Measurements from ENCODE around the gene CENPX. TPM values are rescaled to one million over a fixed set of nuclear protein-coding genes. Genes with fewer than 3 reads are reported as not detected.
A peak's percentile ranks its signal among the peaks of the same experiment; 100 is the strongest.
"Not testable (repeated sequence)": the region's sequence is repeated elsewhere in the genome, so short reads cannot be mapped to it uniquely, and the experiment has no call there.

Gene CENPX
- polyA plus RNA-seq, 3 donors, result 38.7 to 51.4 (median 48.5) TPM

DNA sequence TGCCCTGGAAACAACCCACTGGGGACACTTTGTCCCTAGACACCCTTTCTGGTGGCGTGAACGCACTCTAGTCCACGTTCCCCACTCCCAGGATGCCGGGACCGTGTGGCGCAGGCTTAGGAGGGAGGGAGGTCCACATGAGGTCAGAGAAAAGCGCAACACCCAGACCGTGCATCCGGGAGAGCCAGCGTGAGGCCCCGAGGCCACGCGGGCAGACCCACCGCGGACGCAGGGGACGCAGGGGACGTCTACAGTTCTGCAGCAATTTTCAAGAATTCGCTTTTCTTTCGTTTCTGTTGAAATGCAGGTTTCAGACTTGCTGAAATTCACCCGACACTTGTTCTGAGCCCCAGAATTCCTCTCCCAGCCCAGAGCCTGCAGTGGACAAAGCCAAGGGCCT is 24.2 kb upstream of the CENPX start:
- DNase-seq, result no peak

DNA sequence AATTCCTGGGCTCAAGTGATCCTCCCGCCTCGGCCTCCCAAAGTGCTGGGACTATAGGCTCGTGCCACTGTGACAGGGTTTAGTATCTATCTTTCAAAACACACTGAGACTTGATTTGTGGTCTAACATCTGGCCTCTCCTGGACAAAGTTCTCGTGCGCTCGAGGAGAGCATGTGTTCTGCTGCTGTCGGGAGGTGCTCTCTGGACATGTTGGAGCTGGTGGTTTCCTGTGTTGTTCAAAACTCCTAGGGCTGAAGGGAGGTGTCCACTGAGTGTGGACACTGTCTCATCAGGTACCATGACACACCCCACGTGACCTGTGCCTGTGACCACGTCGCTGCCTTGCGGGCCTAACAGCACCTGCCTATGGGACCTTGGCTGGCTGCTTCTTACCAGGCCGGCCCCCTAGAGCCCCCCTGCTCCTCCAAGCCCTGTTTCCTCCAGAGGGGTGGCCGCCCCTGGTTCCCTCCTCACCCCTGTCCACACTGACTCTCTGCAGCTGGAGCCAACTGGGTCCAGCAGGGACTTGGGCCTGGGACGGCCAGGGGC is 23.3 kb upstream of the CENPX start:
- no peak for DNase-seq

DNA sequence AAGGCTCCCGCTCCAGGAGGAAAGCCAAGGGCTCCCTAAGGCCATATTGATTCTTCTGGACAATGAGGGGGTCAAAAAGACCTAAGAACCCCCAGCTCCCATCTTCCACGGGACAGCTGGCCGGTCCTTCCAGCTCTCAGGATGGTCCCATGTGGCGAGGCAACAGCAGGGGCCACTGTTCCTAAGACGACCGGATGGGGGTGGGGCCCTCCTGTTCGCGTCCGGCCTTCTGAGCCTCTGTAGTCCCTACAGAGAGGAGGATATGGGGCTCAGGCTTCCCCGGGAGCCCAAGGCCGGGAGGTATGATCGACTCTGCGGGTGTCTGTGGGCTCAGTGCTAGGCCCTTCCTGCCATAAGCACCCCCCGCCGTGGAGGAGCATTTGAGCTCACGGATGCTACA is 20.8 kb upstream of the CENPX start:
- no peak for DNase-seq

DNA sequence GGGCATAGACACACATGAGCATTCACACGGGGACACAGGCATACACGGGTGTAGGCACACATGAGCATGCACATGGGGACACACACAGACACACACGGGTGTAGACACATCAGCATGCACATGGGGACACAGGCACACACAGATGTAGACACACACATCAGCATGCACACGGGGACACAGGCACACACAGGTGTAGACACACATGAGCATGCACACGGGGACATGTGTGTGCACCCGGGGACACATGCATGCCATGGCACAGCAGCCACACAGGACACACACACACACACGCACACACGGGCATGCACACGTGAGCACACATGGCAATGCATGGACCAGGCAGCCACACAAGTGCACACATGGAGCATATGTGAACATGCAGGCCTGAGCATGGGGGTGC is 20.0 kb upstream of the CENPX start:
- DNase-seq, result no peak

DNA sequence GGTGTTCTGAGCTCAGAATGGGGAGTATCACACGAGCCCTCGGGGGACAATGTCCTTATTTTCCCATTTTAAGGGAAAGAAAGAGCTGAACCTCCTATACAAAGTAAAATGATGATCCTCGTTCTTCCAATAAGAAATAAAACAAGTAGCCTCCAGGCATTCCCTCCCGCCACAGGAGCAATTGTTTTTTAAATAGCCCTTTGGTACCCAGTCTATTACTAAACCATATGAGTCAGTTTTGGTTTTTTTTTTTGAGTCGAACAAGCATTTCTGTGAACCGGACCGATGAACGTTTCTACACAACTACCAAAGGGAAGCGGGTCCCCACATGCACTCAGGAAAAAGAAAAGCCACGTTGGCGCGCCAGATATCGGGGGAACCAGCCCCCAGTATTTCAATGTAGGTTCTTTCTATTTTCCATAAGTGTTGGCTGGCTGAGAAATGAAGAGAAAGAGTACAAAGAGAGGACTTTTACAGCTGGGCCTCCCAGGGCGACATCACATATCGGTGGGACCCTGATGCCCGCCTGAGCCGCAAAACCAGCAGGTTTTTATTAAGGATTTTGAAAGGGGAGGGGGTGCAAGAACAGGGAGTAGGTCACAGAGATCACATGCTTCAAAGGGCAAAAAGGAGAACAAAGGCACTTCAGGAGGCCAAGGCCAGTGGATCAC is 18.6 kb upstream of the CENPX start:
- DNase-seq, result no peak

DNA sequence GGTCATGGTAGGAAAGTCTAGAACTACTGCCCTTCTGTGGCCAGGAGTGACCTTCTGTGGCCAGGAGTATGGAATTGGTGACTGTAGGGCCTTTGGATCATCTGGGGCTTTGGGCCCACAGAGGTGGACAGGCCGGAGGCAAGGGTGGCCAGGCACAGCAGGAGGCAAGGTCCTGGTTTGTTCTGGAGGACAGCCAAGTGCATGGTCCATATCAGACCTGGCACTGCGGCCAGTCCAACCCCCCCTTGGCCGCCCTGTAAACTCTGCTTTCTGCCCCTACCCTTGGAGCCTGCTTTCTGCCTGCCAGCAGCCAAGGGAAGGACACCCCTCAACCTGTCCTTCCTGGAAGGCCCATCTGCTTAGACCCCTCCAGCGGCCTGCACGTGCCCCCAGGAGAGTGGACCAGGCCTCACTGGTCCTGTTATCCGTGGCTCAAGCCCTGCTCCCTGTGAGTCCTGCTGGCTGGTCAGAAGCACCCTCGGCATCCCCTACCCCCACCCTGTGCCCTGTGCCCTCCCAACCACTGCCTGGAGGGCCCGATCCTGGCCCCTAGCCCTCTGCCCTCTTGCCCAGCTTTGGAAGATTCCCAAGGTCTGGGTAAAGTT is 17.1 kb upstream of the CENPX start:
- DNase-seq, result no peak

DNA sequence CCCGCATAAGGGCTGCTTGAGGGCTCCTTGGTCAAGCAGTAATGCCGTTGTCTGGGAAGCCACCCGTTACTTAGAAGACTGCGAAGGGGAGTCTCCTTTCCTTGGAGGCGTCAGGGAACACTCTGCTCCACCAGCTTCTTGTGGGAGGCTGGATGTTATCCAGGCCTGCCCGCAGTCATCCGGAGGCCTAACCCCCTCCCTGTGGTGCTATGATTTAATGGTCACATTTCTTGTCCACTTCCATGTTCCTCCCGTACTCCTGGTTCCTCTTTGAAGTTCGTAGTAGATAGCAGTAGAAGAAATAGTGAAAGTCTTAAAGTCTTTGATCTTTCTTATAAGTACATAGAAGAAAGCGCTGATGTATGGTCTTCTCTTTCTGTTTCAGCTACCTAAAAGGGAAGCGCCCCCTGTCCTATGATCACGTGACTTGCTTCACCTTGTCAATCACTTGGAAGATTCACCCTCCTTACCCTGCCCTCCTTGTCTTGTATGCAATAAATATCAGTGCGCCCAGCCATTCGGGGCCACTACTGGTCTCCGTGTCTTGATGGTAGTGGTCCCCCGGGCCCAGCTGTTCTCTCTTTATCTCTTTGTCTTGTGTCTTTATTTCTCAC is 16.2 kb upstream of the CENPX start:
- not testable (repeated sequence) for DNase-seq

DNA sequence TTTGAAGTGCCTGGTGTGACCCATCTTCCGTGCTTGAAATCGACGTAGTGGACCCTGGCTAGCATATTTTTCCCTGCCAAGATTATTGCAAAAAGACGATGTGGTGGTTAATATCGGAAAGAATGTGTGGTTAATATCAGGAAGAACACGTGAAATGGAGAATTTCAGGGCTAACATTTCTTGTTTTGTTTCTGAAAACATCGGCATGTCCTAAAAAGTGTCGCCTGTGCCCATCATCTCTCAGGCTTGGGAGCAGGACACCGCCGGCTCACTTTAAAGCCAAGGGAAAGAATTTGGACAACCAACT is 15.2 kb upstream of the CENPX start:
- DNase-seq, result no peak

DNA sequence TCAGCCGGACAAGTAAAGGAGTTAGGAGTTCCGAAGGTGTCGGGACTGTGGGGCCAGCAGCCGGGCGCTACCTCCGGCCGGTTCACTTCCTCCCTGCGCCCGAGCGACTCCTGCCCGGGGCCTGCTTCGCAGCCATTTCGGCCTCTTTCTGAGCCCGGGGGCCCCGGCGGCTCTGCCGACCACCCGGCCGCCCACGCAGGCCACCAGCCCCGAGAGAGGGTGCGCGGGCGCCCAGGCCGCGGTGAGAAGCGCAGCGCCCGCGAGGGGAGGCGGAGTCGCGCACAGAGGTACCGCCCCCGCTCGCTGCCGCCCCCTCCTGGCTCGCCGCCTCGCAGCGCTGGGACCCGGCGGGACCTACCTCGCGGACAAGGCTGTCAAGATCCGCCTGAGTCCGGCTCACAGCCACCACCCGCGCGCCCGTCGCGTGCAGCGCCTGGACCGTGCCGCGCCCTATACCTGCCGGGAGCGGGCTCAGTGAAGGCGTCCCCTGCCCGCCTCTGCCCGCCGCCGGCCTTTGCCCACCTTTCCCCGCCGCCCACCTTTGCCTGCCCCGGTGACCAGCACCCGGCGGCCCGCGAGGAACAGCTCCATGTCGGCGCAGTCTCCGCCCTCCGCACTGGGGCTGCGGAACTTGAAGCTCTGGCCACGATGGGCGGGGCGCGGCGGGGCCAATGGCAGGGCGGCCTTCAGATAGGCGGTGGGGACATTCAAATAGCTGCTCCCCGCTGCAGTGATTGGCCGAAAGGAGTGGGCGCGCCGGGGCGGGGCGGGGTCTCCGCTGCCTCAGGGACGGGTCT is 14.6 kb upstream of the CENPX start, which contains the start of gene DCXR:
Gene DCXR (minus strand): TSS at position 606 of the 797 bp plus-strand sequence. CDS start 15 bp downstream, at position 591.
- DNase-seq, result peak; percentile 97

DNA sequence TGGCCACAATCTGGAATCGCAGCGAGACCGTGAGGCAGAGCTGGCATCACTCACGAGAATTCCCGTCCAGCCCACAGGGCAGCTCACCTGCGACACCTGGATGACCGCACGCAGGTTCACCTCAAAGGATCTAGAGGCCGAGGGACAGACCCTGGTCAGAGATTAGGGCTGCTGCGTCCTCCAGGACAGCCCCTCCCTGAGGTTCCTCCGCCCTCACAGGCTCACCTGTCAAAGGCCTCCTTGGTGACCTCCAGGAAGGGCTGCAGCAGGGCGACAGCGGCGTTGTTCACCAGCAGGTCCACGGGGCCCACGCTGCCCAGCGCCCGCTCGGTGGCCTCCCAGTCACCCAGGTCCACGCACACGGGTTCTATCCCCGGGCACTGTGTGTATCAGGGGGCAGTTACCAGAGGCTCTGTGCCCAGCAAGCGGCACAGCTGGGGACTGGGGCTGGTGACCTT is 14.0 kb upstream of the CENPX start:
- no peak for DNase-seq

DNA sequence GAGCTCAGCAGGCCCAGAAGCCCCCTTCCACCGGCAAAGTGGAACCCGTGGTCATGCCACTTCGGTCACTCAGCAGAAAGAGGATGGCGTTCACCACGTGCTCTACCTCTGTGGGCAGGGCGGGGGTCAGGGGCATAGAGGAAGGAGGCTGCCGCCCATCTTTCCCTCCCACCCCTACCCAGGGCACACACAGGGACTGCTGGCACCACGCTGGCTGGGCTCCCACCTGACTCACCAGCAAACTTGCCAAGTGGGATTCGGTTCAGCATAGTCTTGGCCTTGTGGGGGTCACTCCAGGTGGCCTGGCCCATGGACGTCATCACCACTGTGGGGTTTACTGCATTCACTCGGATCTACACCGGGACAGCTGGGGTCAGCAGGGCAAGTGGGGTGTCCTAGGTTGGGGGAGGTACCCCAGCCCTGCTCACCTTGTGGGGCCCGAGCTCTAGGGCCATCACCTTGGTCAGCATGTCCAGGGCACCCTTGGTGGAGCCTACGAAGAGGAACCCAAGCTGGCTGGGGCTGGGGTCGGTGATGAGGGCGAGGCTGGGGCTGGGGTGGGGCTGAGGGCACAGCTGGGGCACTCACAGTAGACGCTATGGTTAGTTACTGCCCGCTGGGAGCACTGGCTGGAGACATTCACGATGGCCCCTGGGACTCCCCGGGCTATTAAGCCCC is 13.4 kb upstream of the CENPX start:
- DNase-seq, result no peak

DNA sequence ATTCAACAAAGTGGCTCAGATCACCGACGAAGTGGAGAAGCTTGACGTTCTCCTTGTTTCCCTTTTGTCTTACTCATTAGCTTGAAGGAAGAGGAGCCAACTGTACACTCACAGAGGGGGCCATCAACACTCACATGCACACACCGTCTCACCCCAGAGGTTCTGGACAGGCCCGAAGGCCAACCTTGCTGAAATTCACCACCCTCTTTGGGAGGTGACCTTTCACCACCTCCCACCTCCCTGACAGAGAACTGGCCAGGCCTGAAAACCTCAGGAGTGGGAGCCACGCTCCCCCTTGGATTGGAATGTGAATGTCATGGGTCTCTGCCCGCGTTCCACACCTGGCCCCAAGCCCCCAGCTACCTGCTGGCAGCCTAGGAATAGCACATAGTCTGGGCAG is 12.8 kb upstream of the CENPX start:
- DNase-seq, result no peak

DNA sequence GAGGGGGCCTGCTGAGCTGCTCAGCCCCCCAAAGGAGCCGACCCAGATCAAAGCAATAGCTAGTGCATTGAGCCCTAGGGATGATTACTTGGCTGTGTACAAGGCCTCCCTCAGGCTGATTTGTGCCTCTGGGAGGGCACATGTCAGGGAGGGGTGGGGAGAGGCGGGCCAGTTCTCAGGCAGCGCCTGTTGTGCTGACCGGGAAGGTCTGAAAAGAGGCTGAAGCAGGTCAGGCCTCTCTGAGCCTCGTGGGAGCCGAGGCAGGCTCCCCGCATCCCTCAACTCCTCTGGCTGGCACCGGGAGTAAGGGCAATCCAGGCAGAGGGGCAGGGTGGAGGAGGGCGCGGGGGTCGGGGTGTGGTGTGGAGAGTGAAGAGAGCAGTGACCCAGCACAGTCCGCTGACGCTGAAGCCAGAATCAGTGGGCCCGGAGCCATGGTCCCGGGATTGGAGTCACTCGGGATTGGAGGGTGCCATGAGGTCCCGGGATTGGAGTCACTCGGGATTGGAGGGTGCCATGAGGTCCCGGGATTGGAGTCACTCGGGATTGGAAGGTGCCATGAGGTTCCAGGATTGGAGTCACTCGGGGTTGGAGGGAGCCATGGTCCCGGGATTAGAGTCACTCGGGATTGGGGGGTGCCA is 11.8 kb upstream of the CENPX start:
- DNase-seq, result no peak

DNA sequence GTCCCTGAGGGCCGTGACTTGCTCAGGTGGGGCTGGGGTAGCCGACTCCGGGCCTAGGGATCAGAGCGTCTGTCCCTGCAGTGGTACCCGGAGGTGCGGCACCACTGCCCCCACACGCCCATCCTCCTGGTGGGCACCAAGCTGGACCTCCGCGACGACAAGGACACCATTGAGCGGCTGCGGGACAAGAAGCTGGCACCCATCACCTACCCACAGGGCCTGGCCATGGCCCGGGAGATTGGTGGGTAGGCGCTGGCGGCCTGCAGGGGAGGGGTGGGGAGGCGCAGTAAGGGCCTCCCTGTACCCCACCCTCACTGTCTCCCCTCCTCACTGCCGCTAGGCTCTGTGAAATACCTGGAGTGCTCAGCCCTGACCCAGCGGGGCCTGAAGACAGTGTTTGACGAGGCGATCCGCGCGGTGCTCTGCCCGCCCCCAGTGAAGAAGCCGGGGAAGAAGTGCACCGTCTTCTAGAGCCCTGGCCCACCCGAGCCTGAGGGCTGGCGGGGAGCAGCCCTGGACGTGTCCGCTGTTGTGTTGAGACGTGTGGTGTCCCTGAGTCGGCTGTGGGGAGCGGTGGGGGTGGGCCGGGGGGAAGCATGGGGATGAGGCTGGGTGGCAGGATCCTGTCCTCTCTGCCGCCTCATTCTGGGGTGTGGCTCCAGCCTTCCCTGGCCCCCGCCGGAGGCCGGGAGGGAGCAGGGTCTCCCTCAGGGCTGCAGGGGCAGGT is 10.8 kb upstream of the CENPX start:
- DNase-seq, result no peak

DNA sequence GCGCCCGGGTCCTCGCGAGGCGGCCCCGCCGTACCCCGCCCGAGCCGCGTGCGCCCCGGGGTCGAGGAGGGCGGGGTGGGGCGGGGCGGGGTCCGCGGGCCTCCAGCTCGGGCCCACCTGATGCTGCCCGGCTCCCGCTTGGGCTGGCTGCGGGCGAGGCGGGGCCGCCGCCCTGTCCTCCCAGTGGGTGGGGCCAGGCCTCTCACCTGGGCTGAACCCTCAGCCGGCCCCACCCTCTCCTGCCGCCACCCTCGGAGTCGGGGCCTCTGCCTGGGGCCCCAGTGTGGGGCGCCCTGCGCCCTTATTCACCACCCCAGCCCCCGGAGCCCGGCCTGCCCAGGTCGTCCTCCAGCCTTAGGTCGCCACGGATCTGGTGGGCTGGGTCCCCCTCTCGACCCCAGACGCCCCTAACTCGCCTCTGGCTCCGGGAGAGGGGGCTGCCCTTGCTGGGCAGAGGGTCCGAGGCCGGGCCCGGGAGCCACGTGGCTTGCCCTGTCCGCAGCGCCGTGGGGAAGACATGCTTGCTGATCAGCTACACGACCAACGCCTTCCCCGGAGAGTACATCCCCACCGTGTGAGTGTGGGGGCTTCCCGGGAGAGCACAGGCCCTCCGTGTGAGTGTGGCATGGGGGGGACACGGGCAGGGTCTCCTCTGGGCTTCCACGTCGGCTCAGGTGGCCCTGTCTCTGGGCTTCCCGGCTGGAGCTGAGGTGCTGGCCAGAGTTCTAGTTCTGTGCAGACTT is 9.4 kb upstream of the CENPX start:
- no peak for DNase-seq

DNA sequence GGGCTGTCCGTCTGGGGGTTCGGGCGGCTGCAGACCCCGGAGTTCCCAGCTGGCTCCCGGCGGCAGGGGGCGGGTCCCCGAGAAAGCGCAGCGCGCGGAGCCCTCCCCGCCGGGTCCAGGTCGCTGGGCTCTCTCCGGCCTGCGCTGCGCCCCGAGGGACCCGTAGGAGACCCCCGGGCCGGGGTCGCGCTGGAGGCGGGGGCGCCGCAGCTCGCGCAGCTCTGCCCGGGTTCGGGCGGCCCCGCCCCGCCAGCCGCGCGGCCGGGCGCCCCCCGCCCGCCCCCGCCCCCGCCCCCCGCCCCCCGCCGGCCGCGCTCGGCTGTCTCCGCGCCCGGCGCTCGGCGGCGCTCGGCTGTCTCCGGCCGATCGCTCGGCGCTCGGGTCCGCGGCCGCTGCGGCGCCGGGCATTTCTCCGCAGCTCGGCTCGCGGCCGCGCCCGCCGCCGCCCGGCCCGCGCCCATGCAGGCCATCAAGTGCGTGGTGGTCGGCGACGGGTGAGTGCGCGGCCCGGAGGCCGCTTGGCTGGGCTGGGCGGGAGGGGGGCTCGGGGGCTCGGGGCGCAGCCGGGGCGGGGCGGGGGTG is 8.7 kb upstream of the CENPX start, which contains the start of gene RAC3:
Gene RAC3 (plus strand): TSS at position 376 of the 582 bp plus-strand sequence. CDS start 84 bp downstream, at position 460.
- DNase-seq, result no peak

DNA sequence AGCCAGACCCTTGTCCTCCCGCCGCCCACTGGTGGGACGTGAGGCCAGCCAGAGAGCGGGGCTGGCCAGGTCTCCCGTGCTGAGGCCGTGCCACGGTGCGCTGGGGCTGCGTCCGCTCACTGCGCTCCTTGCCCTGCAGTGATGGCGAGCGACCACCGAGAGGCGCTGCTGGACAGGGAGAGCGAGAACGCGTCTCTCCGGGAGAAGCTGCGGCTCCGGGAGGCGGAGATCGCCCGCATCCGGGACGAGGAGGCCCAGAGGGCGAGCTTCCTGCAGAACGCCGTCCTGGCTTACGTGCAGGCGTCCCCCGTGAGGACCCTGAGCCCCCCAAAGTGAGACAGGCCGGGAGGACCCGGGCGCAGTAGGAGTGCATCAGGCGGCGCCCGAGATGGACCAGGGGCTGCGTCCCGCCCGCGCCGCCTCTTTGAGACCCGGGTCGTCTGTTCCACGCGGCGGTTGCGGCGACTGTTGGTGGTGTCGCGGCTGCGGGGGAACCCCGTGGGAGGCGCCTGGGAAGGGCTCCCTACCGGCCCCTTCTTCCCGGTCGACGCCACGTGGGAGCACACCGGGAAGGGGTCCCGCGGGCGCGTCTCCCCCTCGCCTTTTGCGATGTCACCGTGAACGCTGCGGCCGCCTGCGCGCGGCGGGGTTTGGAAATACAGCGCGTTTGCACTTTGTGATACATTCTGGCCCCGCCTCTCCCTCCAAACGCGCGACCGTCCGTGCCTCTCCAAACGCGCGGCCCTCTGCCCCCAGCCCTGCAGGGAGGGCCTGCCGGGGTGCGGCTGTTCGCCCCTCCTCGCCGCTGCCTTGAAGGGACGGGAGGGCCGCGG is 8.0 kb upstream of the CENPX start:
- no peak for DNase-seq

DNA sequence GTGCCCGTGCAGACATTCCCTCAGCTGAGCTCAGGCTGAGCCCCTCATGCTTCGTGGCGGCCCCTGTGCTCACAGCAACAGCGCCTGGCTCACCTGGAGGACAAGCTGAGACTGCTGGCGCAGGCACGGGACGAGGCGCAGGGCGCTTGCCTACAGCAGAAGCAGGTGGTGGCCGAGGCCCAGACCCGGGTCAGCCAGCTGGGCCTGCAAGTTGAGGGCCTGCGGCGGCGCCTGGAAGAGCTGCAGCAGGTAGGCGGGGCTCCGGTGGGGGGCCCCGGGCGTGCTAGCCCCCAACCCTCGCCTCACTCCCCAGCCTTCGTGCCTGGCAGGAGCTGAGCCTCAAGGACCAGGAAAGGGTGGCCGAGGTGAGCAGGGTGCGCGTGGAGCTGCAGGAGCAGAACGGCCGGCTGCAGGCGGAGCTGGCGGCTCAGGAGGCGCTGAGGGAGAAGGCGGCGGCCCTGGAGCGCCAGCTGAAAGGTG is 7.4 kb upstream of the CENPX start:
- no peak for DNase-seq

Measured in renal pelvis (tissue), 4 donors.